ENCODE results near the gene GTPBP2. TPM values are rescaled to one million over a fixed set of nuclear protein-coding genes. Genes with fewer than 3 reads are reported as not detected.

Gene GTPBP2
- total and polyA plus RNA-seq, 2 donors: 35.4 to 60.0 TPM

GRCh38 chr6:43671011-43671800 is 42.1 kb upstream of the GTPBP2 start:
- 98% methylated on average over 8 of the region's 8 CpGs for WGBS
- peaks cover 0 to 5% of the 10 kb centered on the region in 2 donors for H3K27me3 ChIP-seq (ENCODE audit: control insufficient read depth in 2 of 2, insufficient read depth in 1 of 2, low read length in 1 of 2)
- peaks cover 4 to 32% of the 10 kb centered on the region in 2 donors for H3K4me1 ChIP-seq (ENCODE audit: control insufficient read depth in 2 of 2, insufficient read depth in 2 of 2, low read length in 2 of 2)
- peaks cover 54 to 61% of the 10 kb centered on the region in 2 donors for H3K36me3 ChIP-seq (ENCODE audit: control insufficient read depth in 2 of 2, insufficient read depth in 2 of 2, low read length in 1 of 2)
- no peak overlapping the region for H3K4me3 ChIP-seq (ENCODE audit: low read length in 2 of 2)
- H3K9me3 ChIP-seq (ENCODE audit: control insufficient read depth in 2 of 2, insufficient read depth in 1 of 2, low read length in 1 of 2): no peaks in the 10 kb centered on the region
- H3K27ac ChIP-seq (ENCODE audit: low read depth in 1 of 2, low read length in 1 of 2): peak overlapping the region in 1 of 2 donors; percentile 47
- no peak for DNase-seq (ENCODE audit: low read depth in 6 of 9, low spot score in 9 of 9)

GRCh38 chr6:43670623-43670986 is 41.5 kb upstream of the GTPBP2 start:
- Histone ChIP-seq H3K4me1 (ENCODE audit: control insufficient read depth in 2 of 2, insufficient read depth in 2 of 2, low read length in 2 of 2) (peaks cover 4 to 32% of the 10 kb centered on the region in 2 donors), H3K27ac (ENCODE audit: low read depth in 1 of 2, low read length in 1 of 2) (no peak overlapping the region), H3K9me3 (ENCODE audit: control insufficient read depth in 2 of 2, insufficient read depth in 1 of 2, low read length in 1 of 2) (no peaks in the 10 kb centered on the region), H3K36me3 (ENCODE audit: control insufficient read depth in 2 of 2, insufficient read depth in 2 of 2, low read length in 1 of 2) (peaks cover 53 to 55% of the 10 kb centered on the region in 2 donors), H3K4me3 (ENCODE audit: low read length in 2 of 2) (no peak overlapping the region), H3K27me3 (ENCODE audit: control insufficient read depth in 2 of 2, insufficient read depth in 1 of 2, low read length in 1 of 2) (peaks cover 0 to 5% of the 10 kb centered on the region in 2 donors)
- WGBS: 99% methylated on average over 6 of the region's 6 CpGs
- no peak for DNase-seq (ENCODE audit: low read depth in 6 of 9, low spot score in 9 of 9)

GRCh38 chr6:43669922-43670622 is 41.0 kb upstream of the GTPBP2 start:
- Histone ChIP-seq H3K9me3 (ENCODE audit: control insufficient read depth in 2 of 2, insufficient read depth in 1 of 2, low read length in 1 of 2) (no peaks in the 10 kb centered on the region), H3K36me3 (ENCODE audit: control insufficient read depth in 2 of 2, insufficient read depth in 2 of 2, low read length in 1 of 2) (peaks cover 48 to 50% of the 10 kb centered on the region in 2 donors), H3K4me1 (ENCODE audit: control insufficient read depth in 2 of 2, insufficient read depth in 2 of 2, low read length in 2 of 2) (peaks cover 4 to 32% of the 10 kb centered on the region in 2 donors), H3K27me3 (ENCODE audit: control insufficient read depth in 2 of 2, insufficient read depth in 1 of 2, low read length in 1 of 2) (peaks cover 0 to 5% of the 10 kb centered on the region in 2 donors), H3K27ac (ENCODE audit: low read depth in 1 of 2, low read length in 1 of 2) (peak overlapping the region in 1 of 2 donors; percentile 32), H3K4me3 (ENCODE audit: low read length in 2 of 2) (no peak overlapping the region)
- peak in 1 of 9 donors; percentile 34 for DNase-seq (ENCODE audit: low read depth in 6 of 9, low spot score in 9 of 9)
- WGBS: 94% methylated on average over 6 of the region's 6 CpGs

- Histone ChIP-seq H3K9me3 (ENCODE audit: control insufficient read depth in 2 of 2, insufficient read depth in 1 of 2, low read length in 1 of 2) (no peaks in the 10 kb centered on the region), H3K4me1 (ENCODE audit: control insufficient read depth in 2 of 2, insufficient read depth in 2 of 2, low read length in 2 of 2) (peaks cover 4 to 32% of the 10 kb centered on the region in 2 donors), H3K36me3 (ENCODE audit: control insufficient read depth in 2 of 2, insufficient read depth in 2 of 2, low read length in 1 of 2) (peaks cover 40 to 42% of the 10 kb centered on the region in 2 donors), H3K27ac (ENCODE audit: low read depth in 1 of 2, low read length in 1 of 2) (peak overlapping the region in 1 of 2 donors; percentile 32), H3K27me3 (ENCODE audit: control insufficient read depth in 2 of 2, insufficient read depth in 1 of 2, low read length in 1 of 2) (peaks cover 0 to 5% of the 10 kb centered on the region in 2 donors), H3K4me3 (ENCODE audit: low read length in 2 of 2) (no peak overlapping the region)
- 94% methylated on average over 15 of the region's 15 CpGs for WGBS
- DNase-seq (ENCODE audit: low read depth in 6 of 9, low spot score in 9 of 9): no peak
Observed at GRCh38 chr6:43669050-43669921, 40.2 kb upstream of the GTPBP2 start.

- WGBS: 33% methylated on average over 17 of the region's 17 CpGs
- H3K27me3 ChIP-seq (ENCODE audit: control insufficient read depth in 2 of 2, insufficient read depth in 1 of 2, low read length in 1 of 2): peaks cover 0 to 5% of the 10 kb centered on the region in 2 donors
- peak in 5 of 9 donors; percentile 28 to 69 (median 42) for DNase-seq (ENCODE audit: low read depth in 6 of 9, low spot score in 9 of 9)
- H3K27ac ChIP-seq (ENCODE audit: low read depth in 1 of 2, low read length in 1 of 2): peak overlapping the region in 1 of 2 donors; percentile 48
- H3K9me3 ChIP-seq (ENCODE audit: control insufficient read depth in 2 of 2, insufficient read depth in 1 of 2, low read length in 1 of 2): no peaks in the 10 kb centered on the region
- H3K4me1 ChIP-seq (ENCODE audit: control insufficient read depth in 2 of 2, insufficient read depth in 2 of 2, low read length in 2 of 2): peaks cover 4 to 32% of the 10 kb centered on the region in 2 donors
- peaks cover 31 to 33% of the 10 kb centered on the region in 2 donors for H3K36me3 ChIP-seq (ENCODE audit: control insufficient read depth in 2 of 2, insufficient read depth in 2 of 2, low read length in 1 of 2)
- no peak overlapping the region for H3K4me3 ChIP-seq (ENCODE audit: low read length in 2 of 2)
Observed at GRCh38 chr6:43668151-43669028, 39.3 kb upstream of the GTPBP2 start.

- Histone ChIP-seq H3K27ac (ENCODE audit: low read depth in 1 of 2, low read length in 1 of 2) (peak overlapping the region in 1 of 2 donors; percentile 48), H3K4me3 (ENCODE audit: low read length in 2 of 2) (no peak overlapping the region), H3K9me3 (ENCODE audit: control insufficient read depth in 2 of 2, insufficient read depth in 1 of 2, low read length in 1 of 2) (no peaks in the 10 kb centered on the region), H3K27me3 (ENCODE audit: control insufficient read depth in 2 of 2, insufficient read depth in 1 of 2, low read length in 1 of 2) (peaks cover 0 to 5% of the 10 kb centered on the region in 2 donors), H3K36me3 (ENCODE audit: control insufficient read depth in 2 of 2, insufficient read depth in 2 of 2, low read length in 1 of 2) (peaks cover 25% of the 10 kb centered on the region in 2 donors), H3K4me1 (ENCODE audit: control insufficient read depth in 2 of 2, insufficient read depth in 2 of 2, low read length in 2 of 2) (peaks cover 4 to 32% of the 10 kb centered on the region in 2 donors)
- WGBS: 18% methylated on average over 16 of the region's 16 CpGs
- DNase-seq (ENCODE audit: low read depth in 6 of 9, low spot score in 9 of 9): peak in 8 of 9 donors; percentile 66 to 89 (median 80)
Observed at GRCh38 chr6:43667245-43668150, 38.4 kb upstream of the GTPBP2 start.

- no peak for DNase-seq (ENCODE audit: low read depth in 6 of 9, low spot score in 9 of 9)
- peaks cover 4 to 32% of the 10 kb centered on the region in 2 donors for H3K4me1 ChIP-seq (ENCODE audit: control insufficient read depth in 2 of 2, insufficient read depth in 2 of 2, low read length in 2 of 2)
- no peak overlapping the region for H3K4me3 ChIP-seq (ENCODE audit: low read length in 2 of 2)
- WGBS: 85% methylated on average over 13 of the region's 13 CpGs
- no peak overlapping the region for H3K27ac ChIP-seq (ENCODE audit: low read depth in 1 of 2, low read length in 1 of 2)
- H3K27me3 ChIP-seq (ENCODE audit: control insufficient read depth in 2 of 2, insufficient read depth in 1 of 2, low read length in 1 of 2): peaks cover 0 to 5% of the 10 kb centered on the region in 2 donors
- no peaks in the 10 kb centered on the region for H3K9me3 ChIP-seq (ENCODE audit: control insufficient read depth in 2 of 2, insufficient read depth in 1 of 2, low read length in 1 of 2)
- H3K36me3 ChIP-seq (ENCODE audit: control insufficient read depth in 2 of 2, insufficient read depth in 2 of 2, low read length in 1 of 2): peaks cover 13 to 15% of the 10 kb centered on the region in 2 donors
Observed at GRCh38 chr6:43666196-43666920, 37.3 kb upstream of the GTPBP2 start.

Data from thymus (tissue), 11 donors.